Thymus (tissue), 14 donors: ENCODE results near the gene ARHGEF7. TPM values are rescaled to one million over a fixed set of nuclear protein-coding genes. Genes with fewer than 3 reads are reported as not detected.
"Not testable (repeated sequence)": the region's sequence is repeated elsewhere in the genome, so short reads cannot be mapped to it uniquely, and the experiment has no call there.

Experiments used
- DNase-seq, 9 donors: peaks; one replicate each; pipeline ENCODE4 v3.0.0-alpha.2; 2013; ENCODE audit warnings: low spot score in 9 of 9, low read depth in 6 of 9, missing footprints in 1 of 9
- H3K27ac ChIP-seq, 2 donors: one replicate each; pipeline ENCODE4 v1.5.1; 2013; ENCODE audit warnings: control low read depth in 1 of 2, low read depth in 1 of 2, low read length in 1 of 2, mild to moderate bottlenecking in 1 of 2, moderate library complexity in 1 of 2
- H3K27me3 ChIP-seq, 2 donors: one replicate each; pipeline ENCODE4 v1.5.1; 2013; ENCODE audit warnings: low read length in 1 of 2; ENCODE audit not compliant: control insufficient read depth in 2 of 2, insufficient read depth in 1 of 2
- H3K36me3 ChIP-seq, 2 donors: one replicate each; pipeline ENCODE4 v1.5.1; 2013; ENCODE audit warnings: low read length in 1 of 2, mild to moderate bottlenecking in 1 of 2, moderate library complexity in 1 of 2; ENCODE audit not compliant: control insufficient read depth in 2 of 2, insufficient read depth in 2 of 2
- H3K4me1 ChIP-seq, 2 donors: one replicate each; pipeline ENCODE4 v1.5.1; 2013; ENCODE audit warnings: low read length in 2 of 2; ENCODE audit not compliant: control insufficient read depth in 2 of 2, insufficient read depth in 2 of 2
- H3K4me3 ChIP-seq, 2 donors: one replicate each; pipeline ENCODE4 v1.5.1; 2013; ENCODE audit warnings: low read length in 2 of 2, control low read depth in 1 of 2, mild to moderate bottlenecking in 1 of 2
- H3K9me3 ChIP-seq, 2 donors: one replicate each; pipeline ENCODE4 v1.5.1; 2013; ENCODE audit warnings: low read length in 1 of 2, mild to moderate bottlenecking in 1 of 2; ENCODE audit not compliant: control insufficient read depth in 2 of 2, insufficient read depth in 1 of 2
- WGBS: extraction: QIAGEN DNeasy Blood & Tissue Kit; methylation state at CpG from one replicate; pipeline ENCODE4 v1.1.7; 2013; 5-methylcytosine and 5-hydroxymethylcytosine counted together
- long read RNA-seq, 10 donors: transcript quantifications; one replicate each; lab custom pipeline, GENCODE V29; 2026
- polyA plus RNA-seq: library from polyadenylated mRNA; stranded (reverse); fragments of 200-250 nt; gene quantifications from one replicate; pipeline ENCODE4 v1.2.3, GENCODE V29; 2013
- total RNA-seq: library from RNA; stranded (reverse); fragments of 120-200 nt; gene quantifications from one replicate; pipeline ENCODE4 v1.2.4, GENCODE V29; 2013
- donor health status: healthy.

ARHGEF7 gene
- total RNA-seq (71.9 TPM), polyA plus RNA-seq (60.4 TPM)
- long read RNA-seq, donor 1, partial matches to known transcripts: 0 of 1 reads
- long read RNA-seq, donor 1, other reads (novel, unspliced or antisense): 0 of 1 reads
- long read RNA-seq, donor 2: 0 reads
- long read RNA-seq, donor 3, full-length matches to known transcripts: 5 of 129 reads
- long read RNA-seq, donor 3, partial matches to known transcripts: 124 of 129 reads
- long read RNA-seq, donor 3, other reads (novel, unspliced or antisense): 0 of 129 reads
- long read RNA-seq, donor 4, partial matches to known transcripts: 44 of 45 reads
- long read RNA-seq, donor 4, other reads (novel, unspliced or antisense): 0 of 45 reads
- long read RNA-seq, donor 5, full-length matches to known transcripts: 13 of 37 reads
- long read RNA-seq, donor 5, partial matches to known transcripts: 24 of 37 reads
- long read RNA-seq, donor 5, other reads (novel, unspliced or antisense): 0 of 37 reads
- long read RNA-seq, donor 6, full-length matches to known transcripts: 9 of 34 reads
- long read RNA-seq, donor 6, partial matches to known transcripts: 25 of 34 reads
- long read RNA-seq, donor 6, other reads (novel, unspliced or antisense): 0 of 34 reads
- long read RNA-seq, donor 7, full-length matches to known transcripts: 6 of 21 reads
- long read RNA-seq, donor 7, partial matches to known transcripts: 15 of 21 reads
- long read RNA-seq, donor 7, other reads (novel, unspliced or antisense): 0 of 21 reads
- long read RNA-seq, donor 8, partial matches to known transcripts: 0 of 1 reads
- long read RNA-seq, donor 8, other reads (novel, unspliced or antisense): 0 of 1 reads
- long read RNA-seq, donor 9, partial matches to known transcripts: 8 of 12 reads
- long read RNA-seq, donor 9, other reads (novel, unspliced or antisense): 0 of 12 reads
- long read RNA-seq, donor 10, full-length matches to known transcripts: 3 of 44 reads
- long read RNA-seq, donor 10, partial matches to known transcripts: 41 of 44 reads
- long read RNA-seq, donor 10, other reads (novel, unspliced or antisense): 0 of 44 reads

- Histone ChIP-seq H3K4me3 (peak within 1 kb of the TSS; percentile 50 to 63), H3K9me3 (peaks cover 2 to 6% of the 10 kb centered on the region in 2 donors), H3K27me3 (peaks cover 77 to 93% of the 10 kb centered on the region in 2 donors), H3K27ac (peak within 1 kb of the TSS in 1 of 2 donors; percentile 52), H3K36me3 (no peaks in the 10 kb centered on the region), H3K4me1 (peaks cover 0 to 13% of the 10 kb centered on the region in 2 donors)
- DNase-seq: no peak
- WGBS: 1% methylated on average over 125 of the region's 137 CpGs
Observed at GRCh38 chr13:111115061-111115964, at the start of gene ARHGEF7. TSS of gene ARHGEF7 (plus strand) at chr13:111115310. CDS start at chr13:111115527, 217 bp downstream.

GRCh38 chr13:111065698-111066097 is 49.4 kb upstream of the ARHGEF7 start:
- Histone ChIP-seq H3K4me1 (peaks cover 5 to 10% of the 10 kb centered on the region in 2 donors), H3K27me3 (peaks cover 22 to 47% of the 10 kb centered on the region in 2 donors), H3K36me3 (no peaks in the 10 kb centered on the region), H3K4me3 (no peak overlapping the region), H3K27ac (no peak overlapping the region), H3K9me3 (peaks cover 1 to 7% of the 10 kb centered on the region in 2 donors)
- WGBS: 94% methylated on average over 12 of the region's 12 CpGs
- no peak for DNase-seq

- Histone ChIP-seq H3K4me1 (peaks cover 5 to 10% of the 10 kb centered on the region in 2 donors), H3K4me3 (peak overlapping the region in 1 of 2 donors; percentile 6), H3K27ac (no peak overlapping the region), H3K36me3 (no peaks in the 10 kb centered on the region), H3K9me3 (peaks cover 3 to 9% of the 10 kb centered on the region in 2 donors), H3K27me3 (peaks cover 22 to 47% of the 10 kb centered on the region in 2 donors)
- DNase-seq: peak in 2 of 9 donors; percentile 9 to 23
- WGBS: 28% methylated on average over 22 of the region's 22 CpGs
Observed at GRCh38 chr13:111066544-111066943, 48.6 kb upstream of the ARHGEF7 start.

GRCh38 chr13:111068009-111068350 is 47.1 kb upstream of the ARHGEF7 start:
- WGBS: 12% methylated on average over 2 of the region's 2 CpGs
- H3K36me3 ChIP-seq: no peaks in the 10 kb centered on the region
- peaks cover 3 to 9% of the 10 kb centered on the region in 2 donors for H3K9me3 ChIP-seq
- DNase-seq: no peak
- peaks cover 22 to 47% of the 10 kb centered on the region in 2 donors for H3K27me3 ChIP-seq
- H3K27ac ChIP-seq: no peak overlapping the region
- H3K4me3 ChIP-seq: no peak overlapping the region
- H3K4me1 ChIP-seq: peaks cover 5 to 10% of the 10 kb centered on the region in 2 donors

GRCh38 chr13:111071120-111071519 is 44.0 kb upstream of the ARHGEF7 start:
- DNase-seq, H3K4me3 ChIP-seq, H3K27ac ChIP-seq, H3K36me3 ChIP-seq: not testable (repeated sequence)
- Histone ChIP-seq H3K9me3 (peaks cover 3 to 12% of the 10 kb centered on the region in 2 donors), H3K27me3 (peaks cover 17 to 29% of the 10 kb centered on the region in 2 donors), H3K4me1 (peaks cover 5 to 10% of the 10 kb centered on the region in 2 donors)
- 48% methylated on average over 4 of the region's 4 CpGs for WGBS

DNA sequence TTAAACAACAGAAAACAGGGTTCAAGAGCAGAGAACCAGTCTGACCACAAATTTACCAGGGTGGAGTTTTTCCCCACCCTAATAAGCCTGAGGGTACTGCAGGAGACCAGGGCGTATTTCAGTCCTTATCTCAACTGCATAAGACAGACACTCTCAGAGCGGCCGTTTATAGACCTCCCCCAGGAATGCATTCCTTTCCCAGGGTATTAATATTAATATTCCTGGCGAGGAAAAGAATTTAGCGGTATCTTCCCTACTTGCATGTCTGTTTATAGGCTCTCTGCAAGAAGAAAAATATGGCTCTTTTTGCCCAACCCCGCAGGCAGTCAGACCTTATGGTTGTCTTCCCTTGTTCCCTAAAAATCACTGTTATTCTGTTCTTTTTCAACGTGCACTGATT is 43.6 kb upstream of the ARHGEF7 start:
- Histone ChIP-seq H3K27me3 (peaks cover 14 to 25% of the 10 kb centered on the region in 2 donors), H3K4me1 (peaks cover 5 to 10% of the 10 kb centered on the region in 2 donors)
- WGBS: 91% methylated on average over 7 of the region's 7 CpGs
- H3K36me3 ChIP-seq, DNase-seq, H3K4me3 ChIP-seq, H3K27ac ChIP-seq, H3K9me3 ChIP-seq: not testable (repeated sequence)

DNA sequence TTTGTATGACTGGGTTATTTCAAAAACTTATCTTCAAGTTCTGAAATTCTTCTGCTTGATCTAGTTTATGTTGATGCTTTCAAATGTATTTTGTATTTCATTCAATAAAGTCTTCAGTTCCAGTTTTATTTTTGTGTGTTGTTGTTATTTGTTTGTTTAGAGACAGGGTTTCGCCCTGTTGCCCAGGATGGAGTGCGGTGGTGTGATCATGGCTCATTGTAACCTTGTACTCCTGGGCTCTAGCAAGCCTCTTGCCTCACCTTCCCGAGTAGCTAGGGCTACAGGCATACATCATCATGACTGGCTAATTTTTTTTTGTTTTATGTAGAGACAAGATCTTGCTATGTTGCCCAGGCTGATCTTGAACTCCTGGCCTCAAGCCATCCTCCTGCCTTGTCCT is 40.3 kb upstream of the ARHGEF7 start:
- WGBS: 93% methylated on average over 3 of the region's 3 CpGs
- no peaks in the 10 kb centered on the region for H3K4me1 ChIP-seq
- H3K9me3 ChIP-seq: peaks cover 3 to 7% of the 10 kb centered on the region in 2 donors
- H3K36me3 ChIP-seq: no peaks in the 10 kb centered on the region
- DNase-seq: no peak
- no peak overlapping the region for H3K27ac ChIP-seq
- no peak overlapping the region for H3K4me3 ChIP-seq
- peaks cover 0 to 2% of the 10 kb centered on the region in 2 donors for H3K27me3 ChIP-seq
